HG02678 (cell line): Measurements from ENCODE around the gene NPHP4.
"Not testable (repeated sequence)": the region's sequence is repeated elsewhere in the genome, so short reads cannot be mapped to it uniquely, and the experiment has no call there.

Experiments
- ATAC-seq: cut with Tn5 transposase; IDR thresholded peaks from one replicate; pipeline ENCODE4 v1.9.1; 2021; ENCODE audit warnings: mild to moderate bottlenecking, moderate library complexity; ENCODE audit not compliant: unreplicated experiment

NPHP4 gene

GRCh38 chr1:5936621-5937372, 55.4 kb downstream of the NPHP4 start:
- ATAC-seq = no peak

GRCh38 chr1:5936126-5936525, 56.1 kb downstream of the NPHP4 start:
- ATAC-seq = no peak

GRCh38 chr1:5935026-5935425, 57.2 kb downstream of the NPHP4 start:
- no peak for ATAC-seq

GRCh38 chr1:5934058-5934884, 58.0 kb downstream of the NPHP4 start:
- no peak for ATAC-seq

- ATAC-seq = no peak
Measured at GRCh38 chr1:5933676-5934057, 58.6 kb downstream of the NPHP4 start.

GRCh38 chr1:5933050-5933449, 59.2 kb downstream of the NPHP4 start:
- no peak for ATAC-seq

GRCh38 chr1:5928714-5929400, 63.4 kb downstream of the NPHP4 start:
- no peak for ATAC-seq

GRCh38 chr1:5927506-5928370, 64.5 kb downstream of the NPHP4 start:
- ATAC-seq = no peak

GRCh38 chr1:5926686-5927435, 65.4 kb downstream of the NPHP4 start:
- no peak for ATAC-seq

GRCh38 chr1:5922700-5923330, 69.4 kb downstream of the NPHP4 start:
- ATAC-seq = not testable (repeated sequence)

GRCh38 chr1:5921671-5922070, 70.6 kb downstream of the NPHP4 start:
- ATAC-seq = no peak

GRCh38 chr1:5921129-5921528, 71.1 kb downstream of the NPHP4 start:
- ATAC-seq = no peak

GRCh38 chr1:5920201-5920600, 72.0 kb downstream of the NPHP4 start:
- no peak for ATAC-seq

GRCh38 chr1:5918275-5918649, 74.0 kb downstream of the NPHP4 start:
- no peak for ATAC-seq

GRCh38 chr1:5917591-5918274, 74.5 kb downstream of the NPHP4 start:
- no peak for ATAC-seq

- ATAC-seq = no peak
Measured at GRCh38 chr1:5917281-5917590, 75.0 kb downstream of the NPHP4 start.

GRCh38 chr1:5916572-5917280, 75.5 kb downstream of the NPHP4 start:
- ATAC-seq = no peak
